CD8-positive, alpha-beta memory T cell (primary cell): ENCODE data around the gene STIM1. TPM values are rescaled to one million over a fixed set of nuclear protein-coding genes. Genes with fewer than 3 reads are reported as not detected.
A peak's percentile ranks its signal among the peaks of the same experiment; 100 is the strongest.

ENCODE experiments used
- CTCF ChIA-PET: fragments of 350-600 bp; sonication (Branson Sonifier 250); formaldehyde crosslinking; loops from one replicate; lab custom pipeline; 2021; ENCODE audit warnings: antibody characterized with exemption; lab: Charles Lee
- POLR2A ChIA-PET: fragments of 350-600 bp; sonication (Branson Sonifier 250); formaldehyde crosslinking; loops from one replicate; lab custom pipeline; 2021; ENCODE audit warnings: antibody characterized with exemption; lab: Charles Lee
- DNase-seq, 5 donors: peaks; one replicate each; pipeline versions ENCODE4 v3.0.0 to v3.0.0-alpha.2; 2020 to 2022; ENCODE audit warnings: mixed read lengths in 1 of 5
- H3K27ac ChIP-seq: one replicate; pipeline ENCODE4 v1.7.0; 2013; ENCODE audit warnings: low read depth, mild to moderate bottlenecking, low read length, moderate library complexity
- H3K27me3 ChIP-seq: 2 replicates; pipeline ENCODE4 v1.7.0; 2013; ENCODE audit warnings: low read length, mild to moderate bottlenecking; ENCODE audit not compliant: insufficient read depth, poor library complexity, severe bottlenecking
- H3K36me3 ChIP-seq: 2 replicates; pipeline ENCODE4 v1.7.0; 2013; ENCODE audit warnings: mild to moderate bottlenecking, low read length, moderate library complexity; ENCODE audit not compliant: insufficient read depth
- H3K4me1 ChIP-seq: 2 replicates; pipeline ENCODE4 v1.7.0; 2013; ENCODE audit warnings: mild to moderate bottlenecking, low read length, moderate library complexity; ENCODE audit not compliant: insufficient read depth
- H3K4me3 ChIP-seq: 2 replicates; pipeline ENCODE4 v1.7.0; 2013; ENCODE audit warnings: mild to moderate bottlenecking, low read length
- H3K9me3 ChIP-seq: 2 replicates; pipeline ENCODE4 v1.7.0; 2013; ENCODE audit warnings: mild to moderate bottlenecking, low read length
- H3K27ac Mint-ChIP-seq, 8 donors: one replicate each; pipeline ENCODE4 v1.8.0; 2020 to 2021; ENCODE audit warnings: mixed read lengths in 8 of 8, mild to moderate bottlenecking in 6 of 8, inconsistent platforms in 3 of 8, moderate library complexity in 3 of 8
- H3K27me3 Mint-ChIP-seq, 2 donors: one replicate each; pipeline ENCODE4 v1.8.0; 2020 to 2021; ENCODE audit warnings: mixed read lengths in 2 of 2, mild to moderate bottlenecking in 1 of 2, moderate library complexity in 1 of 2
- H3K36me3 Mint-ChIP-seq, 3 donors: one replicate each; pipeline ENCODE4 v1.8.0; 2020 to 2021; ENCODE audit warnings: mixed read lengths in 3 of 3, inconsistent platforms in 1 of 3, mild to moderate bottlenecking in 1 of 3
- H3K4me1 Mint-ChIP-seq, 3 donors: one replicate each; pipeline ENCODE4 v1.8.0; 2020 to 2021; ENCODE audit warnings: mixed read lengths in 3 of 3, inconsistent platforms in 1 of 3, mild to moderate bottlenecking in 1 of 3
- H3K4me3 Mint-ChIP-seq, 7 donors: one replicate each; pipeline ENCODE4 v1.8.0; 2020 to 2021; ENCODE audit warnings: mixed read lengths in 7 of 7, mild to moderate bottlenecking in 6 of 7, moderate library complexity in 4 of 7, inconsistent platforms in 2 of 7
- H3K9me3 Mint-ChIP-seq, 5 donors: one replicate each; pipeline ENCODE4 v1.8.0; 2020 to 2022; ENCODE audit warnings: mixed read lengths in 5 of 5, mild to moderate bottlenecking in 3 of 5, moderate library complexity in 2 of 5, inconsistent platforms in 1 of 5
- polyA plus RNA-seq: library from polyadenylated mRNA; unstranded; fragments of 300-500 nt; fragmentation: Illumina TruSeq; gene quantifications from one replicate; pipeline ENCODE4 v1.2.3, GENCODE V29; 2021
- total RNA-seq, 2 experiments: library from RNA; stranded (reverse); gene quantifications; one replicate each; pipeline ENCODE4 v1.2.3, GENCODE V29; 2021

Gene STIM1
- total and polyA plus RNA-seq, 3 experiments from 2014 or later = 43.8 to 46.0 (median 45.6) TPM

GRCh38 chr11:3836903-3837302, 18.6 kb upstream of the STIM1 start:
- Histone ChIP-seq H3K27me3 (no peaks in the 10 kb centered on the region), H3K4me3 (peak overlapping the region; percentile 69), H3K27ac (peak overlapping the region; percentile 86), H3K36me3 (peaks cover 4% of the 10 kb centered on the region), H3K4me1 (peaks cover 74% of the 10 kb centered on the region), H3K9me3 (no peaks in the 10 kb centered on the region)
- CTCF ChIA-PET = interaction anchor here (0.9 to 14.4 kb wide), 9 partner anchors 8 to 236 kb away, joined by 3 to 297 read pairs (median 5); partner anchors contain the start of genes NUP98 and STIM1
- H3K27ac Mint-ChIP-seq = peak overlapping the region; percentile 71 to 99 (median 96)
- POLR2A ChIA-PET = interaction anchor here (0.6 to 1.3 kb wide), 4 partner anchors 10 to 303 kb away, joined by 3 to 10 read pairs (median 3); no protein-coding TSS in a partner anchor
- no peaks in the 10 kb centered on the region for H3K9me3 Mint-ChIP-seq
- H3K4me3 Mint-ChIP-seq = peak overlapping the region; percentile 92 to 96 (median 95)
- peak; percentile 43 to 75 (median 54) for DNase-seq
- peaks cover 79 to 87% (median 82%) of the 10 kb centered on the region in 3 donors for H3K4me1 Mint-ChIP-seq
- peaks cover 0 to 59% (median 15%) of the 10 kb centered on the region in 3 donors for H3K36me3 Mint-ChIP-seq
- H3K27me3 Mint-ChIP-seq = peaks cover 0 to 4% of the 10 kb centered on the region in 2 donors

DNA sequence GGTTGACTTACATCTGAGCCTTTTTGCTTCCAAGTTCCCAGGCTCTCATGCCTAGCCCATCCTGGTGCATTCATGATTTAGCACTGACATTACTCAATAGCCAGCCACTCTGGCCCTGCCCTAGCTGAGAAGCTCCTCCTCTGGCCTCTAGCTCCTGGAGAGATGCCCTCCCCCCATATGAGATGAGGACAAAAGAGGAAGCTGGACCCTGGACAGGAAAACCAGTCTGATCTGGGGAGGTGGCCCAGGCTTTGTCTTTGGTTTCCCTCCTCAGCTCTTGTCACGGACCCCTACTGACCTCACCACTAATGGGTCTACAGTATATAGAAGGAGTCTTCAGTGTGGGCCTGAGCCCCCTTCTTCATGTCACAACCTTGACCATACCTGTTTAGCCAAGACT, 17.7 kb upstream of the STIM1 start:
- H3K36me3 Mint-ChIP-seq = peaks cover 0 to 53% (median 15%) of the 10 kb centered on the region in 3 donors
- peaks cover 70% of the 10 kb centered on the region for H3K4me1 ChIP-seq

DNA sequence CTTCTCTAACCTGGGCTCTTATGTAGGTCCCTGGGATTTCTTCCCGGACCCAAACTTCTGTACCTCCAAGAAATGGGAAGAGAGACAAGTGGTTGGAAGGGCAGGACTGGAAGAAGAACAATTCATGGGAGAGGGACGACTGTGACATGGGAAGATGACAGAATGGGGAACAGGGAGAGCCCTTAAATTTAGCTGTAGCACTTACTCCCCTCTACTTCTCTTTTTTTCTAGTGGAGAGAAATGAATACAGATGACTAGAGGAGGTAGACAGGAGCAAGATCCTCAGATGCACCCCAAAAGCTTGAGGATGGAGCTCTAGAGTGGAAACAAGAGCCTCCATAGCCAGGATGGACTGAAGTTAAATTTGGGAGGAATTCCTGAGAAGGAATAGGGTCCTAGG, 17.0 kb upstream of the STIM1 start:
- H3K27ac ChIP-seq = peak overlapping the region; percentile 86
- no peaks in the 10 kb centered on the region for H3K9me3 ChIP-seq
- H3K4me3 ChIP-seq = peak overlapping the region; percentile 69
- Mint-ChIP-seq H3K27me3 (peaks cover 0 to 4% of the 10 kb centered on the region in 2 donors), H3K4me1 (peaks cover 65 to 79% (median 73%) of the 10 kb centered on the region in 3 donors), H3K4me3 (peak overlapping the region; percentile 92 to 96 (median 95)), H3K36me3 (peaks cover 0 to 50% (median 15%) of the 10 kb centered on the region in 3 donors), H3K9me3 (no peaks in the 10 kb centered on the region), H3K27ac (peak overlapping the region; percentile 90 to 98 (median 96))
- H3K4me1 ChIP-seq = peaks cover 63% of the 10 kb centered on the region
- CTCF ChIA-PET = interaction anchor here (0.5 to 14.4 kb wide), 6 partner anchors 13 to 234 kb away, joined by 3 to 297 read pairs (median 4); partner anchors contain the start of gene STIM1
- POLR2A ChIA-PET = interaction anchor here (4.7 kb wide), 1 partner anchor 15 kb away, joined by 157 read pairs; the partner anchor contains the start of gene STIM1
- H3K36me3 ChIP-seq = peaks cover 4% of the 10 kb centered on the region
- no peaks in the 10 kb centered on the region for H3K27me3 ChIP-seq
- DNase-seq = no peak

More for the DNA sequence above, 17.7 kb upstream of the STIM1 start:
- ChIA-PET CTCF (interaction anchor here (0.5 to 14.4 kb wide), 8 partner anchors 12 to 57 kb away, joined by 3 to 297 read pairs (median 4); partner anchors contain the start of genes NUP98 and STIM1), POLR2A (interaction anchor here (0.6 to 4.7 kb wide), 4 partner anchors 11 to 302 kb away, joined by 3 to 157 read pairs (median 6); partner anchors contain the start of gene STIM1)
- Mint-ChIP-seq H3K27me3 (peaks cover 0 to 4% of the 10 kb centered on the region in 2 donors), H3K4me3 (peak overlapping the region; percentile 92 to 96 (median 95)), H3K9me3 (no peaks in the 10 kb centered on the region), H3K4me1 (peaks cover 72 to 82% (median 76%) of the 10 kb centered on the region in 3 donors), H3K27ac (peak overlapping the region; percentile 90 to 98 (median 96))
- Histone ChIP-seq H3K27ac (peak overlapping the region; percentile 86), H3K9me3 (no peaks in the 10 kb centered on the region), H3K4me3 (peak overlapping the region; percentile 69), H3K36me3 (peaks cover 4% of the 10 kb centered on the region), H3K27me3 (no peaks in the 10 kb centered on the region)
- no peak for DNase-seq

DNA sequence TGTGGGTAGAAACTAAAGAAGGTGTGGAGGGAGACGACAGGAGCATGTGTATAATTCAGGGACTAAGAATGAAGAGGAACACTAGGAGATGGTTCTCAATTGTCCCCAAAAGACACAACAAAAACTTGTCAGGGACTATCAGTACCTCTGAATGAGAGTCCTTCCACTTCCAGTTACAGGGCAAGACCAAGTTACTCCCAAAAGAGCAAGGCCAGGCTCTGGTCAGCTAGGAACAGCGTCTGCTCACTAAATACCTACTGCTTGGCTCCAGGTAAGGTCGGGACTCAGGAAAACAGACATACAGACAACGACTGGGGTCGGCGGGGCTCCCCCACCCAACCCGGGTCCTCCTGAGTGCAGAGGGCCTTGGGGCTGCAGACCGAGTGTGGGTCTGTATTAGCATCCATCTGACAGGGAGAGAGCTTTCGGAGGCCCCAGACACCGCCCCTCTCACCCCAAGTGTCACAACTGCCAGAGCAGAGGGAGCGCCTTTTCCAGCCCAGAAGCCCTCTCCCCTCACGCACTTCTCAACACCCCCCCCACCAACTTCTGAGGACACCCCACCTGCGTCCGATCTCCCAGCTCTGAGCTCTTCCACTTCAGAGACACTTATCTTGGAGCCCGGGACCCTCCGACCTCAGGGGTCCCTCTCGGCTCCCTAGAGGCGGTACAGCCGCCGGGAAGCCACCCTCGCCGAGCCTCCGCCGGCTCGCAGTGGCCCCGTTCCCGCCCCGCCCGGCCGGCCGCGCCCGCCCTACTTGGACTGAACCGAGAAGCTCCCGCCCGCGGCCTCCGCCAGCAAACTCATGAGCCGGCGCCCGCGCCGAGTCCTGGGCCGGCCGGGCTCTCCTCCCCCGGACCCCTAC, 15.2 kb upstream of the STIM1 start:
- H3K27me3 Mint-ChIP-seq = peaks cover 0 to 4% of the 10 kb centered on the region in 2 donors
- Histone ChIP-seq H3K9me3 (no peaks in the 10 kb centered on the region), H3K4me3 (peak overlapping the region; percentile 69), H3K27me3 (no peaks in the 10 kb centered on the region), H3K27ac (peak overlapping the region; percentile 86), H3K4me1 (peaks cover 46% of the 10 kb centered on the region), H3K36me3 (no peaks in the 10 kb centered on the region)
- ChIA-PET CTCF (interaction anchor here (1.0 to 14.4 kb wide), 13 partner anchors 10 to 233 kb away, joined by 3 to 297 read pairs (median 20); partner anchors contain the start of genes NUP98, PGAP2 and STIM1), POLR2A (interaction anchor here (0.5 to 4.7 kb wide), 13 partner anchors 8 to 233 kb away, joined by 3 to 157 read pairs (median 9); partner anchors contain the start of genes NUP98, PGAP2 and STIM1)
- DNase-seq = peak in 4 of 5 donors; percentile 12 to 62 (median 40)
- H3K4me1 Mint-ChIP-seq = peaks cover 48 to 62% (median 55%) of the 10 kb centered on the region in 3 donors
- peak overlapping the region; percentile 90 to 98 (median 96) for H3K27ac Mint-ChIP-seq
- no peaks in the 10 kb centered on the region for H3K9me3 Mint-ChIP-seq
- H3K4me3 Mint-ChIP-seq = peak overlapping the region; percentile 92 to 96 (median 95)
- H3K36me3 Mint-ChIP-seq = peaks cover 0 to 32% (median 9%) of the 10 kb centered on the region in 3 donors

GRCh38 chr11:3840870-3841425, 14.5 kb upstream of the STIM1 start, which contains the start of gene RHOG:
Gene RHOG, minus strand, starts transcription at chr11:3840959. Its CDS starts 12,821 bp downstream, at chr11:3828138.
- Histone ChIP-seq H3K4me3 (peak within 1 kb of the TSS; percentile 69), H3K27me3 (no peaks in the 10 kb centered on the region), H3K4me1 (peaks cover 39% of the 10 kb centered on the region), H3K27ac (peak within 1 kb of the TSS; percentile 86), H3K36me3 (no peaks in the 10 kb centered on the region), H3K9me3 (no peaks in the 10 kb centered on the region)
- peak within 1 kb of the TSS; percentile 94 to 99 (median 97) for H3K27ac Mint-ChIP-seq
- ChIA-PET CTCF (interaction anchor here (0.8 to 14.4 kb wide), 23 partner anchors 10 to 234 kb away, joined by 3 to 297 read pairs (median 5); partner anchors contain the start of genes NUP98, PGAP2 and STIM1), POLR2A (interaction anchor here (0.5 to 4.7 kb wide), 18 partner anchors 9 to 232 kb away, joined by 3 to 157 read pairs (median 7); partner anchors contain the start of genes NUP98, PGAP2 and STIM1)
- peak in 3 of 5 donors; percentile 58 to 80 (median 64) for DNase-seq
- peaks cover 0 to 27% (median 5%) of the 10 kb centered on the region in 3 donors for H3K36me3 Mint-ChIP-seq
- H3K27me3 Mint-ChIP-seq = peaks cover 0 to 4% of the 10 kb centered on the region in 2 donors
- no peaks in the 10 kb centered on the region for H3K9me3 Mint-ChIP-seq
- H3K4me1 Mint-ChIP-seq = peaks cover 41 to 55% (median 48%) of the 10 kb centered on the region in 3 donors
- H3K4me3 Mint-ChIP-seq = peak within 1 kb of the TSS; percentile 92 to 96 (median 95)

- no peaks in the 10 kb centered on the region for H3K9me3 Mint-ChIP-seq
- peak overlapping the region; percentile 60 for H3K4me3 ChIP-seq
Measured at GRCh38 chr11:3841426-3842350, 13.8 kb upstream of the STIM1 start.

More at GRCh38 chr11:3841426-3842350, 13.8 kb upstream of the STIM1 start:
- Mint-ChIP-seq H3K4me3 (peak overlapping the region; percentile 85 to 96 (median 91)), H3K36me3 (peaks cover 0 to 27% (median 5%) of the 10 kb centered on the region in 3 donors), H3K4me1 (peaks cover 37 to 48% (median 43%) of the 10 kb centered on the region in 3 donors), H3K27ac (peak overlapping the region; percentile 94 to 99 (median 96)), H3K27me3 (peaks cover 0 to 4% of the 10 kb centered on the region in 2 donors)
- H3K27me3 ChIP-seq = no peaks in the 10 kb centered on the region
- ChIA-PET POLR2A (interaction anchor here (0.7 to 4.7 kb wide), 16 partner anchors 10 to 231 kb away, joined by 3 to 157 read pairs (median 7); partner anchors contain the start of genes NUP98, PGAP2 and STIM1), CTCF (interaction anchor here (0.7 to 14.4 kb wide), 29 partner anchors 9 to 253 kb away, joined by 3 to 297 read pairs (median 4); partner anchors contain the start of genes NUP98, PGAP2 and STIM1)
- peak; percentile 89 to 97 (median 96) for DNase-seq
- peak overlapping the region; percentile 86 for H3K27ac ChIP-seq
- H3K9me3 ChIP-seq = no peaks in the 10 kb centered on the region
- no peaks in the 10 kb centered on the region for H3K36me3 ChIP-seq
- H3K4me1 ChIP-seq = peaks cover 32% of the 10 kb centered on the region
